GM18873 (cell line): Measurements from ENCODE around the gene CMBL.

Experiments
- ATAC-seq: cut with Tn5 transposase; IDR thresholded peaks from one replicate; pipeline ENCODE4 v1.9.1; 2021; ENCODE audit warnings: mild to moderate bottlenecking, moderate library complexity, moderate number of reproducible peaks; ENCODE audit not compliant: unreplicated experiment, low FRiP score

The CMBL gene

DNA sequence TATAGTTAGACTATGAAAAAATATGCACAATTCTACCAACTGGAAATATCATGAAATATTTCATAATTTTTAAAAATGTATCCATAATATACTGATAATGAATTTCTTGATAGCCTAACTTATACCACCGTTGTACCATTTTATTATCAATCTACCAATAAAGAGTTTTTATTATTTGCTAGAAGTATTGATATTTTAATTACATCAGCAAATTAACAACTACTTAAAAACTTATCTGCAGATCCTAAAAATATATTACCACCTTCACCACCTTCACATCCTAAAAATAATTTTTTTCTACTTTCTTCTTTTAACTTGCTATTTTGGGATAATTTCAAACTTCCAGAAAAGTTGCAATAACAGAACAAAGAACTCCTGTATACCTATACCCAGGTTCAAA, 79.4 kb downstream of the CMBL start:
- no peak for ATAC-seq
